ENCODE data around the gene ABCC1. TPM values are rescaled to one million over a fixed set of nuclear protein-coding genes. Genes with fewer than 3 reads are reported as not detected.
A peak's percentile ranks its signal among the peaks of the same experiment; 100 is the strongest.

ABCC1 gene
- total RNA-seq, 1 donor from 2014 or later = 95.7 TPM

DNA sequence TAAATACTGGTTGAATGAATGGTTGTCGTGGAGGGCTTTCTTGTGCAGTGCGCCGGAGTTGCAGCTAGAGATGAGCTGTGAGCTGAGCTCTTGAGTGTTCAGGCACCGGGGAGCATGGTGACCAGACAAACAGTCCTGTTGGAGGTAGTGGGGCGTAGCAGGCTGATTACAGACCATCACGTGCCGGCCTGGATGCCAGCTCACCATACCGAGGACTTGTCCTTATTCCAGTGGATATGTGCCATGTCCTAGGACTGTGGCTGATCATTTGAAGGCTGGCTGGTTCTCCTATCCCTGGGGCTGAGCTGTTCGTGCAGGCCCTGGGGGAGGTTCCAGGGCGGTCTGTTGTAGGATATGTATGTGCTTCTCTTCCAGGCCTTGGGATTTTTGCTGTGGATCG is 60.0 kb downstream of the ABCC1 start:
- intact Hi-C loops (cut with micrococcal nuclease) = no loop called here
- no peaks in the 10 kb centered on the region for H3K9me3 Mint-ChIP-seq
- H3K27me3 Mint-ChIP-seq (ENCODE audit: low read depth) = no peaks in the 10 kb centered on the region
- no peak overlapping the region for H3K4me3 Mint-ChIP-seq (ENCODE audit: low read depth)
- peaks cover 72% of the 10 kb centered on the region for H3K36me3 Mint-ChIP-seq (ENCODE audit: low read depth)
- DNase-seq (ENCODE audit: low spot score) = no peak
- peaks cover 18% of the 10 kb centered on the region for H3K4me1 Mint-ChIP-seq (ENCODE audit: low read depth)
- peak overlapping the region; percentile 50 for H3K27ac Mint-ChIP-seq

DNA sequence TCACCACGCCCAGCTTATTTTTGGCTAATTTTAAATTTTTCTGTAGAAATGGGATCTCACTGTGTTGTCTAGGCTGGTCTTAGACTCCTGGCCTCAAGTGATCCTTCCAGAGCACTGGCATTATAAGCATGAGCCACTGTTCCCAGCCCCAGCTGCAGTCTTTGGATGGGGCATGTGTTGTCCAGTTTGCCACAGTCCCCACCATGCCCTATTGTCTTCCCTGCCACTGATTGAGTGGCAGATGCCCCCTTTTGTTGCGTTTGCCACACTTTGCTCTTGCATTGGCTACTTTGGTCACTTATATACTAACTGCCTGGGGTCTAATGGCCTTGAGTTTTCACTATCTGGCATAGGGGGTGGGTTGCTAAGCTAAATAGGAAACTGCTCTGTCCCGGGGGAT is 60.8 kb downstream of the ABCC1 start:
- DNase-seq (ENCODE audit: low spot score) = no peak
- Mint-ChIP-seq H3K4me1 (ENCODE audit: low read depth) (peaks cover 16% of the 10 kb centered on the region), H3K27me3 (ENCODE audit: low read depth) (no peaks in the 10 kb centered on the region), H3K36me3 (ENCODE audit: low read depth) (peaks cover 75% of the 10 kb centered on the region), H3K9me3 (no peaks in the 10 kb centered on the region), H3K27ac (no peak overlapping the region), H3K4me3 (ENCODE audit: low read depth) (no peak overlapping the region)
- intact Hi-C loops (cut with micrococcal nuclease) = no loop called here

DNA sequence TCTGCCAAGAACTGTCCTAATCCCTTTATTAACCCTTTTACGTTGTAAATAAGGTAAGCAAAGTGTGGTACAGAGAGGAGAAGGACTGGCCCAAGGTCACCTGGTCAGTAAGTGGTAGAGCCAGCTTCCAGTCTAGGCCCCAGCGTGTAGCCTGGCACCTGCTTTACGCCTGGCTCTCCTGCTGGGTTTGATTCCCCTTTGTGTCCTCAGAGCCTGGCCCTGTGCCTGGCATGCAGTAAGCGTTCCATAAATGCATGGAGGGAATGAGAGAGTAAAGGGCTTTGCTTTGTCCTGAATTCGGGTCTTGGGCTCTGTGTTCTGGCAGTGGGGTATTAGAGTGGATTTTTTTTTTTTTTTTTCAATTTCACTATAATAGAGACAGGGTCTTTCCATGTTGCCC is 62.7 kb downstream of the ABCC1 start:
- peaks cover 16% of the 10 kb centered on the region for H3K4me1 Mint-ChIP-seq (ENCODE audit: low read depth)
- no peaks in the 10 kb centered on the region for H3K9me3 Mint-ChIP-seq
- no peak overlapping the region for H3K27ac Mint-ChIP-seq
- no peaks in the 10 kb centered on the region for H3K27me3 Mint-ChIP-seq (ENCODE audit: low read depth)
- intact Hi-C loops (cut with micrococcal nuclease) = no loop called here
- no peak for DNase-seq (ENCODE audit: low spot score)
- H3K36me3 Mint-ChIP-seq (ENCODE audit: low read depth) = peaks cover 78% of the 10 kb centered on the region
- no peak overlapping the region for H3K4me3 Mint-ChIP-seq (ENCODE audit: low read depth)

DNA sequence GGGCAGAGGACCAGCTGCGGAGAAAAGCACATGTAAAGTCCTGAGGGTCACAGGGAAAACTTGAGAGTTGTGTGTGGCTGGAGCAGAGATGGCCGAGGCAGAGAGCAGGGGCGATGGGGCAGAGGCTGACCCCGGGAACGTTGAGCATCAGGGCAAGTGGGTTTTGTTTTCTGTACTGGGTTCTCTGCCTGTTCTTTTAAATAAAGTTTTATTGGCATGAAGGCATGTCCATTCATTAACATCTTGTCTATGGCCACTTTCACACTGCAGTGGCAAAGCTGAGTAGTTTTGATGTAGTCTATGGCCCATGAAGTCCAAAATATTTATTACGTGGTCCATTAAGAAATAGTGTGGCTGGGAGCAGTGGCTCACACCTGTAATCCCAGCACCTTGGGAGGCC is 64.4 kb downstream of the ABCC1 start:
- H3K9me3 Mint-ChIP-seq = no peaks in the 10 kb centered on the region
- DNase-seq (ENCODE audit: low spot score) = no peak
- peaks cover 10% of the 10 kb centered on the region for H3K4me1 Mint-ChIP-seq (ENCODE audit: low read depth)
- no peak overlapping the region for H3K27ac Mint-ChIP-seq
- H3K36me3 Mint-ChIP-seq (ENCODE audit: low read depth) = peaks cover 86% of the 10 kb centered on the region
- intact Hi-C loops (cut with micrococcal nuclease) = no loop called here
- no peaks in the 10 kb centered on the region for H3K27me3 Mint-ChIP-seq (ENCODE audit: low read depth)
- H3K4me3 Mint-ChIP-seq (ENCODE audit: low read depth) = no peak overlapping the region

DNA sequence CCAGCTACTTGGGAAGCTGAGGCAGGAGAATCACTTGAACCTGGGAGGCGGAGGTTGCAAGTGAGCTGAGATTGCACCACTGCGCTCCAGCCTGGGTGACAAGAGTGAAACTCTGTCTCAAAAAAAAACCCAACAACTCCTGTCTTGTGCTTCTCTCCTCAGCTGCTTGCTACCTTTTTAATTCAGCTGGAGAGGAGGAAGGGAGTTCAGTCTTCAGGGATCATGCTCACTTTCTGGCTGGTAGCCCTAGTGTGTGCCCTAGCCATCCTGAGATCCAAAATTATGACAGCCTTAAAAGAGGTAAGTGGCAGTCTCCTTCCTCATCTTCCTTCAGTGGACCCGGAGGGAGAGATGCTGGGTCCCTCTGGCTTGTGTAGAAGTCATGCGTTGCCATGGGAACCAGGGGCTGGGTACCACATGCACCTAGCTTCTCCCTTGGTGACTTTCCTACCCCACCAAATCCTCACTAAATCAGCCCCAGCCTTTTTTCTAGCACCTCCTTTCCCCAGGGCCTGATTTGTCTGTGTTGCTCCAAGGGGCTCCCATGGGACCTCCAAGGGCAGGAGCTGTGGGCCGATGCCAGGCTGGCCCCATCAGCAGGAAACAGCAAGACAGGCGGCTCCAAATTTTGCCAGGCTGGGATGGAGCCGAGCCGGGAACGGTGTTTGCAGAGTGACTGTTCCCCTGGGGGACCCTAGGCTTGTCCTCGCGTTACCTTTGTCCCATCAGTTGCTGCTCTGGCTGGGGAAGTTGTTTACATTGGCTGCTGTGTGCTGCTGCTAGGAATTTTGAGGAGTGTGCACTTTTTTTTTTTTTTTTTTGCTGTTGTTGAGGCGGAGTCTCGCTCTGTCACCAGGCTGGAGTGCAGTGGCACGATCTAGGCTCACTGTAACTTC is 65.2 kb downstream of the ABCC1 start:
- Mint-ChIP-seq H3K27ac (no peak overlapping the region), H3K36me3 (ENCODE audit: low read depth) (peaks cover 86% of the 10 kb centered on the region), H3K4me1 (ENCODE audit: low read depth) (peaks cover 8% of the 10 kb centered on the region), H3K9me3 (no peaks in the 10 kb centered on the region), H3K4me3 (ENCODE audit: low read depth) (no peak overlapping the region), H3K27me3 (ENCODE audit: low read depth) (no peaks in the 10 kb centered on the region)
- intact Hi-C loops (cut with micrococcal nuclease) = no loop called here
- DNase-seq (ENCODE audit: low spot score) = no peak

DNA sequence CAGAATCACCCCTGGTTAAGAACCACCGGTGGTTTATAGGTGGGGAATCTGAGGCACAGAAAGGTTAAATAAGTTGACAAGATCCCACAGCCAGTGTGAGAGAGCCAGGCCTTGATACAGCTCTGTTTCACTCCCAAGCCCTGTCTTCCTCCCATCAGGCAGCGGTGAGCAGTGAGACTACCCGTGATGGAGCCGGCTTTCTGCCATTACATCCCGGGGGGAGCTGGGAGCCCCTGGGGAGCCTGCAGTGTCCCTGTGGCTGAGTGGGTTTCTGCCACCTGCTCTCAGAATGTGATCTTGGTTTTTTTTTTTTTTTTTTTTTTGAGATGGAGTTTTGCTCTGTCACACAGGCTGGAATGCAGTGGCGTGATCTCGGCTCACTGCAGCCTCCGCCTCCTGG is 66.4 kb downstream of the ABCC1 start:
- Mint-ChIP-seq H3K4me1 (ENCODE audit: low read depth) (peaks cover 12% of the 10 kb centered on the region), H3K27ac (peak overlapping the region; percentile 43), H3K36me3 (ENCODE audit: low read depth) (peaks cover 86% of the 10 kb centered on the region), H3K4me3 (ENCODE audit: low read depth) (no peak overlapping the region), H3K9me3 (no peaks in the 10 kb centered on the region), H3K27me3 (ENCODE audit: low read depth) (no peaks in the 10 kb centered on the region)
- DNase-seq (ENCODE audit: low spot score) = no peak
- intact Hi-C loops (cut with micrococcal nuclease) = no loop called here

DNA sequence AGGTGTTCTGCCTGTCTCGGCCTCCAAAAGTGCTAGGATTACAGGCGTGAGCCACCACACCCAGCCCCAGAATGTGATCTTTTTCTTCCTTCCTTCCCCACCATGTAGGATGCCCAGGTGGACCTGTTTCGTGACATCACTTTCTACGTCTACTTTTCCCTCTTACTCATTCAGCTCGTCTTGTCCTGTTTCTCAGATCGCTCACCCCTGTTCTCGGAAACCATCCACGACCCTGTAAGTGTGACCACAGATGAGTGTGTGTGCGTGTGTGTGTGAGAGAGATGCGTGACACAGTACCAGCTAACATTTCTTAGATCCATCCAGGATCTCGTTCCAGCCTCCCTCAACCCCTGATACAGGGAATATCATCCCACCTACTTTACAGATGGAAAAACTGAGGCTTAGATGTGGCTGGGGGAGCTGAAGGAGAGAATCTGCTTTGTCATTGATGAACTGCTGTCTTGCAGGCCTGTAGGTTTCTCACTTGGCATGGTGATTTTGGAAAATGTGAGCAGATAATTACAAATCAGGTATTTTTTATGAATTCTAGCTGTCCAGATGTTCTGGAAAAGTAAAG is 67.1 kb downstream of the ABCC1 start:
- Mint-ChIP-seq H3K9me3 (no peaks in the 10 kb centered on the region), H3K27ac (peak overlapping the region; percentile 43), H3K4me3 (ENCODE audit: low read depth) (no peak overlapping the region), H3K27me3 (ENCODE audit: low read depth) (no peaks in the 10 kb centered on the region), H3K36me3 (ENCODE audit: low read depth) (peaks cover 85% of the 10 kb centered on the region), H3K4me1 (ENCODE audit: low read depth) (peaks cover 14% of the 10 kb centered on the region)
- no peak for DNase-seq (ENCODE audit: low spot score)
- intact Hi-C loops (cut with micrococcal nuclease) = no loop called here

DNA sequence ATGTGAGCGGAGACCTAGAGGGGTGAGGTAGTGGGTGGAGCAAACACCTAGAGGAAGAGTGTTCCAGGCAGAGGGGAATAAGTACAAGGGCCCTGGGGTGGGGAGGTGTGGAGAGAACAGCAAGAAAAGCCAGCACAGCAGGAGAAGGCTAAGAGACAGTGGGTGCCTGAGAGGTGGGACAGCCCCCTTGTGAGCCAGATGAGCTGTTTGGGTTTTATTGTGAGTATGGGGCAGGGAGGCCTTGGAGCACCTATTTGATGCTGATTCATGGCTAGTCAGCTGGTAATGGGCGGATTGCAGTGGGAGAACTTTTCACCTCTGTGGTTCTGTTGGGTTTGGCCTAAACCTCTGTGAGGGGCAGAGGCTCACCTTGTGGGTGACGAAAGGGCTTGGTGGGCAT is 68.4 kb downstream of the ABCC1 start:
- H3K9me3 Mint-ChIP-seq = no peaks in the 10 kb centered on the region
- no peak for DNase-seq (ENCODE audit: low spot score)
- peaks cover 83% of the 10 kb centered on the region for H3K36me3 Mint-ChIP-seq (ENCODE audit: low read depth)
- peaks cover 14% of the 10 kb centered on the region for H3K4me1 Mint-ChIP-seq (ENCODE audit: low read depth)
- intact Hi-C loops (cut with micrococcal nuclease) = no loop called here
- H3K27me3 Mint-ChIP-seq (ENCODE audit: low read depth) = no peaks in the 10 kb centered on the region
- H3K4me3 Mint-ChIP-seq (ENCODE audit: low read depth) = no peak overlapping the region
- peak overlapping the region; percentile 67 for H3K27ac Mint-ChIP-seq

DNA sequence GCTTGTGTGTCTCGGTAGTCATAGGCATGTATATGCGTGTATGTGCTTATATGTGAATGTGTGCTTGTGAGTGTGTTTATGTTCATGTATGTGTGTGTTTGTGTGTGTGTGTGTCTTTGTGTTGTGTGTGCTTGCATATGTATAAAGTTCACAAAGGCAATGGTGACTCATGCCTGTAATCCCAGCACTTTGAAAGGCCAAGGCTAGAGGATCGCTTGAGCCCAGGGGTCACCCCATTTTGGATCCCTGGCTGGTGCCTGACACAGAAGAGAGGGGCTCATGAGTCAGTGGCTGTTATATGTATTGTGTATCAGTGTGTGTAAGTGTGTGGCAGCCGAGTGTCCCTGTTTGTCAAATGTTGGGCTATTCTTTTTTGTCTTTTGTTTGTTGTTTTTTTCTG is 69.3 kb downstream of the ABCC1 start:
- Mint-ChIP-seq H3K27ac (no peak overlapping the region), H3K36me3 (ENCODE audit: low read depth) (peaks cover 84% of the 10 kb centered on the region), H3K9me3 (no peaks in the 10 kb centered on the region), H3K4me1 (ENCODE audit: low read depth) (peaks cover 14% of the 10 kb centered on the region), H3K4me3 (ENCODE audit: low read depth) (no peak overlapping the region), H3K27me3 (ENCODE audit: low read depth) (no peaks in the 10 kb centered on the region)
- intact Hi-C loops (cut with micrococcal nuclease) = no loop called here
- DNase-seq (ENCODE audit: low spot score) = no peak

DNA sequence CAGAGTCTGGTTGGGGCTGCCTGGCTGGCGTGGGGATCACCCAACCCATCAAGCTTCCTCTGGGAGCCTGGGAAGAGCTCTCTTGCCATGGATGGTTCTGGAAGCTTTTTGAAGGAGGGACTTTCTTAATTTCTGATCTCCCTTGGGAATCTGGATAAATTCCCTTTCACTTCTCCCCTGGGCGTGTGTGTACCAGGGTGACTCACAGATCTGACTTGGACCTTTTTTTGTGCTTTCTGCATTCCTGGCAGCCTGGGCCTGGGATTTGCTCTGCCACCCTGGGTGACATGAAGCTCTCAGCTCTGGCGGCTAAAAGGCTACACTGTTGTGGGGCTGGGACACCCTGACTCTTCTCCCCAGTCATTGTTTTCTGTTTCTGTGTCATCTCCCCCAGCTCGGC is 70.1 kb downstream of the ABCC1 start:
- Mint-ChIP-seq H3K36me3 (ENCODE audit: low read depth) (peaks cover 88% of the 10 kb centered on the region), H3K27me3 (ENCODE audit: low read depth) (no peaks in the 10 kb centered on the region), H3K9me3 (no peaks in the 10 kb centered on the region), H3K4me3 (ENCODE audit: low read depth) (no peak overlapping the region), H3K27ac (no peak overlapping the region), H3K4me1 (ENCODE audit: low read depth) (peaks cover 21% of the 10 kb centered on the region)
- no peak for DNase-seq (ENCODE audit: low spot score)
- intact Hi-C loops (cut with micrococcal nuclease) = no loop called here

DNA sequence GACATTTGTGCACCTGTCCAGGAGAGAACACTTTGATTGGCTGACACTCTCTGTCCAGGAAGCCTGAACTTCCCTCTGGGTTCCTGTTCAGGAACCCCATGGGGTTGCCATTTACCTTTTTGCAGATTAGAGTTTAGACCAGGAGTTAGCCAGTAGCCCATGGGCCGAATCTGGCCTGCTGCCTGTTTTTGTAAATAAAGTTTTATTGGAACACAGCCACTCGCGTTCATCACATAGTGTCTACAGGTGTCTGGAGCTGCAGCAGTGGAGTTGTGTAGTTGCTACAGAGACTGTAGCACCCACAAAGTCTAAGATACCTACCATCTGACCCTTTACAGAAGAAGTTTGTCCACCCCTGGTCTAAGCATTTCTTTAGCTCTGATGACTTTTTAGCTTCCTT is 70.9 kb downstream of the ABCC1 start:
- Mint-ChIP-seq H3K9me3 (no peaks in the 10 kb centered on the region), H3K36me3 (ENCODE audit: low read depth) (peaks cover 88% of the 10 kb centered on the region), H3K4me1 (ENCODE audit: low read depth) (peaks cover 29% of the 10 kb centered on the region)

DNA sequence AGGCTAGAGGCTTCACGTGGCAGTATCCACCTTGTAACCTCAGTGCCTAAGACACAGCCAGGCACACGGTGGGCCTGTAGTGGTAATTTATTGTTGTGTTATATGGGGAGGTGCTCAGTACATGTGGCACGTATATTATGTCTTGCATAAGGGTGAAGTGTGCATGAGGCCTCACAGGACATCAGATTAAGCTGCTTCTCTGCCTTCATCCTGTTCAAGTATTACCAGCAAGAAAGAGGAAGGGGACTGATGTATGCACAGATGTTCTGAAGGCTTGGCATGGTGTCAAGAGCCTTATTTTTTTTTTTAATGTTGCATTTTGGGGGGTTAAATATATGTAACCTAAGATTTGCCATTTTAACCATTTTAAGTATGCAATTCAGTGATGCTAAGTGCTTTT is 71.6 kb downstream of the ABCC1 start:
- intact Hi-C loops (cut with micrococcal nuclease) = no loop called here
- peaks cover 88% of the 10 kb centered on the region for H3K36me3 Mint-ChIP-seq (ENCODE audit: low read depth)
- no peak for DNase-seq (ENCODE audit: low spot score)
- no peak overlapping the region for H3K4me3 Mint-ChIP-seq (ENCODE audit: low read depth)
- H3K4me1 Mint-ChIP-seq (ENCODE audit: low read depth) = peaks cover 34% of the 10 kb centered on the region
- H3K27me3 Mint-ChIP-seq (ENCODE audit: low read depth) = no peaks in the 10 kb centered on the region
- peak overlapping the region; percentile 19 for H3K27ac Mint-ChIP-seq
- no peaks in the 10 kb centered on the region for H3K9me3 Mint-ChIP-seq

More for the DNA sequence above, 70.9 kb downstream of the ABCC1 start:
- DNase-seq (ENCODE audit: low spot score) = no peak
- intact Hi-C loops (cut with micrococcal nuclease) = no loop called here
- Mint-ChIP-seq H3K27me3 (ENCODE audit: low read depth) (no peaks in the 10 kb centered on the region), H3K4me3 (ENCODE audit: low read depth) (no peak overlapping the region), H3K27ac (no peak overlapping the region)

DNA sequence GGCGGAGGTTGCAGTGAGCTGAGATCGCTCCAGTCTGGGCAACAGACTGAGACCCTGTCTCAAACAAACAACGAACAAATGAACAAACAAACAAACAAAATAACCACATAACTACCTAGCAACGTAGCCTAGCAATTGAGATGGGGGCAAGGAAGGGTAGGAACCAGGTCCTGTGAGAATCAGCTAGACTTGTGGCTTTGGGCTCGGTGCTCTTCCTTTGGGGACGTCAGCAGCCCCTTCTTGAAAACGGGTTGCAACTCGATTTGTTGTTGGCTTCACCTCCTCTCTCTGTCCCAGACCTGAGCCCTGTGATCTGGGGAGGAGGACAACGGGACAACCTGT is 72.2 kb downstream of the ABCC1 start:
- Mint-ChIP-seq H3K27me3 (ENCODE audit: low read depth) (no peaks in the 10 kb centered on the region), H3K9me3 (no peaks in the 10 kb centered on the region), H3K36me3 (ENCODE audit: low read depth) (peaks cover 85% of the 10 kb centered on the region), H3K4me1 (ENCODE audit: low read depth) (peaks cover 32% of the 10 kb centered on the region), H3K4me3 (ENCODE audit: low read depth) (no peak overlapping the region), H3K27ac (peak overlapping the region; percentile 28)
- intact Hi-C loops (cut with micrococcal nuclease) = no loop called here
- no peak for DNase-seq (ENCODE audit: low spot score)

All from activated T-helper 2 cell treated with anti-CD3 and anti-CD28 coated beads, Interferon-gamma antibody, Interleukin-2, Interleukin-4, amounts not matched to agents 10 μg/mL and 5 μg/mL and 100 μg/mL, durations not matched to agents 14 hours and 24 hours and 36 hours (primary cell).